Fibroblast of gingiva (primary cell): ENCODE results near the gene TSR3.

Experiments
- DNase-seq: peaks from one replicate; pipeline ENCODE4 v3.0.0-alpha.2; 2011; ENCODE audit warnings: low read depth

The TSR3 gene

GRCh38 chr16:1351582-1352362 is at the start of gene TSR3, which contains the start of gene GNPTG:
Gene TSR3 (minus strand): TSS chr16:1351878. CDS start chr16:1351804, 74 bp downstream.
Gene GNPTG (plus strand): TSS chr16:1351931. CDS start chr16:1351966, 35 bp downstream.
- peak; percentile 95 for DNase-seq

DNA sequence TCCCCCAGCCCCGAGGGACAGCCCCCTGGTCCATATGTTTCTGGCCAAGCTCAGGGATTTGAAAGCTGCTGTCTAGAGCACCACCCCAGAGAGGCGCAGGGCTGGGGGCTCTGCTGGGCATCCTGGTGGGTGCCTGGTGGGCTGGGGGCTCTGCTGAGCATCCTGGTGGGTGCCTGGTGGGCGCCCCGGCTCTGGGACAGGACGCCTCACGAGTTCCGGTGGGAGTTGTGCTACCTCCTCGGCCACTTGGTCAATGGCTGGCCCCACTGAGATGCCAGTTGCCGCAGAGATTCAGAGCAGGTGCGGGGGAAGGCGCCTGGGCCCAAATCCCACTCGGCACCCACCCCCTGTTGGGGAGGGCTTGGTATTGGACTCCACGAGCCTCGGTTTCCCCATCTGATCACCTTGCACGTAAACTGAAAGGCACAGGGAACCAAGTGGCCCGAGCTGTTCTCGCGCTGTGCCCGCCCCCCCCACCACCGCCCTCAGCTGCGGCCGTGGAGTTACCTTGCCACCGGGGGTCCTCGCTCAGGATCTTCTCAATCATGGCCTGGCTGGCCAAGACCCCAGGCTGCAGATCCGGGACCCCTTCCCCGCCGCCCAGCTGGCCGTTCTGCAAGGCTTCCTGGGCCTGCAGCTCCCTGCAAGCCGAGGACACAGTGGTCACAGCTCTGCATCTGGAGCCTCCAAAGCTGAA is 49.5 kb upstream of the TSR3 start:
- no peak for DNase-seq

DNA sequence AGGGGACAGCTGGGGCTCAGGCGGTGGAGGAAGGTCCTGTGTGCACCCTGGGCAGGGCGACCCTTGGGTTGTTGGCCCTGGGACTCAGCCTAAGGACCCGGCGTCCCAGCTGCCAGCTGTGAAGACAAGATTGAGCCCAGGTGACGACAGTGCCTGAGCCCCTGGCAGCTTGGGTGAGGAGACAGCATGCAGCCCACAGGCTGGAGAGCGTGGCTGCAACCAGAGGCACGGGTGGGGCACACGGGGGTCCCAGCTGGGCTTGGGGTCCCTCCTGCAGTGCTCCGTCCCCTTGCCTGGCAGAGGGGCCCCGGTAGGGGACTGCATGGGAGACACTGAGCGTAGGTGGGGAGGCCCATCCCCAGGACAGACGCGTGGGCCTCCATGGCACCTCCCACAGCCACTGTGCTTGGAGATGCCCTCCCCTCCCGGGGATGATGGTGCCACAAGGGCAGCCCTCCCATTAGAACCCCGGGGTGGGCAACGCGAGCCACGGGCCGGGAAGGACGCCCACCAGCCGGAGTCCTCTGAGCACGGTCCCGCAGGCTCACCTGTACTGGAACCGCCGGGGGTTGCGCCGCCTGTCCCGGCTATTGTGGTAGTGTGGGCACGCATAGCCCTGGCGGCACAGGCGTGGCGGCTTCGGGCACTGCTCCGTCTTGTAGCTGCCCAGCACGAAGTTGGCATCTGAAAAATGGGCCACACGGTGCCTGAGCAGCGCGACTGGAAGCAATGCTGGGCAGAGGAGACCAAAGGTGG is 47.3 kb upstream of the TSR3 start:
- DNase-seq: no peak

- DNase-seq: no peak
These were observed 46.7 kb upstream of the TSR3 start for GRCh38 chr16:1398351-1398750.

- no peak for DNase-seq
These were observed 46.1 kb upstream of the TSR3 start for GRCh38 chr16:1397779-1398178.

GRCh38 chr16:1395444-1396031 is 43.9 kb upstream of the TSR3 start:
- no peak for DNase-seq

DNA sequence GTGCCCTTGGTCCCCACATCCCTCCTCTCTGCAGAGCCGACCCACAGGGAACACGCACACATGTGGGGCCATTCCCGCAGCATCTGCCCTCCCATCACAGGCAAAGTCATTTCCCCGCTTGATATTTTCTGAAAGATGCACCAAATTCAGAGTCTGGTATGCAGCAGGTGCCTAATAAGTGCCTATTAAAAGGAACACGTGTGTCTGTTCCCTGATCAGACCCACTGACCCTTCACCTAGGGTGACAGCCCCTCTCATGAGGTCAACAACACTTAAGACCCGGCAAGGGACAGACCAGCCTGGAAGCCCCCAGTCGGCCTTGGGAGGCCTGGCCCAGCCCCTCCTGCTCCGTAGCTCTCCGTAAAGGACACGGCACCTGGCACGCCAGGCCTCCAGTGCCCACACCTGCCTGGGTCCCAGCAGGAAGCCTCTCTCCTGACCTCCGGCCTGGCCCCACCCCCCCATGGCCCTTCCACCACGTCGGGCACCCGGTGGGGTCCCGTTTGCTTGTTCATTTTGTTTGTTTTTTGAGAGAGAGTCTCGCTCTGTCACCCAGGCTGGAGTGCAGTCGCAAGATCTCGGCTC is 42.8 kb upstream of the TSR3 start:
- DNase-seq: no peak

GRCh38 chr16:1393613-1394176 is 42.0 kb upstream of the TSR3 start:
- no peak for DNase-seq

DNA sequence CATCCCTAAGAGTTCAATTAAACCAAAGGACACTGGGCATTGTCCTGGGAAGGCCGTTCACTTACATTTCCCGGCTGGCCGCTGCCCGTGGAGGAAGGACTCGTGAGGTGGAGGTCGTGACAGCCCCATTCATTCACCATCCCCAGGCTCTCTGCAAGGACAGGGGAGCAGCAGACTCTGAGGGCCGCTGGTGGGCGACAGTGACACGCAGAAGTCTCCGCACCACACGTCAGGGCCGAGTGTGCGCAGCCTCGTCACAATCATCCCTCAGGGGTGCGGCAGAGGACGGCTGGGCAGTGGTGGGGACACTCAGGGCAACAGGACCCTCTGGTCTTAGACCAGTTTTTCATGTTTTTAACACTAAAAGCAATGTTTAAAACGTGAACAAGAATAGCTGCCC is 41.1 kb upstream of the TSR3 start:
- no peak for DNase-seq

DNA sequence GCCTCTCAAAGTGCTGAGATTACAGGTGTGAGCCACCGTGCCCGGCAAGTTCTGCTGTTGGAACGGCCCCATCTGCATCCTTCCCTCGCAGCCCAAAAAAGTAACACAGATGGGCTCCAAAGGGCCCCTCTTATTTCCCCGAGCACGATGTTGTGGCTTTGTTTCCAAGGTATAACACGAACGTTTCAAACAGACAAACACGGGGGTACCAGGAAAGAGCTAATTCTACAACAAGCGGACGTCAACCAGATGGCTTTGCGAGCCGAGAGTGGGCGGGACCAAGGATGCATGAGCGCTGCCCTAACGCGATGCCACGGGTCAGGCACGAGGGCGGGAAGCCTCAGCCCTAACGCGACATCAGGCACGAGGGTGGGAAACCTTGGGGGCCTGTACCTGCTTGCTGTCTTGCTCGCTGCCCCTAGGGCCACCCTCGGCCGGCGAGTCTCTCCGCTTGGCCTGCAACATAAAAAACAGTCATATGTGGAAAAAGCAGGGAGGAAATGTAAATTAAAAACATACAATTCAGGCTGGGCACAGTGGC is 38.6 kb upstream of the TSR3 start:
- no peak for DNase-seq

- no peak for DNase-seq
These were observed 38.1 kb upstream of the TSR3 start for GRCh38 chr16:1389762-1390161.

- no peak for DNase-seq
These were observed 35.7 kb upstream of the TSR3 start for GRCh38 chr16:1387331-1387730.

GRCh38 chr16:1385232-1385631 is 33.6 kb upstream of the TSR3 start:
- no peak for DNase-seq

GRCh38 chr16:1383556-1383955 is 31.9 kb upstream of the TSR3 start:
- DNase-seq: no peak

- no peak for DNase-seq
These were observed 30.1 kb upstream of the TSR3 start for GRCh38 chr16:1381612-1382406.

DNA sequence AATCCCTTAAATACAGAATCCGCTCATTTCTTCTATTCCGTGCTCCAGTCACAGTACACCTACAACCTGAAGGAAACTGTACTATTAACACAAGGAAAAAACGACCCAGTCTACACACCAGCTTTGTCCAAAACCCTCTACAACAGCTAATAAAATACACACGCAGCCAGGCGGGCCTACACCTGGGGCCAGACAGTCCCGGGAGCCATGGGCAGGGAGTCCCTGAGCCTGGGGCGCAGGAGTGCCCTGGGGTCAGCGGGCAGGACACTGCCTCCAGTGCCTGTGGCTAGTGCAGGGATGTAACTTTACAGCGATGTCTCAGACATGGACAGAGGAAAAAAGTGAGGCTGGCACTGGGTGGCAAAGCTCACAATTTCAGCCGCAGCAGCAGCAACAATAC is 28.5 kb upstream of the TSR3 start:
- no peak for DNase-seq

- DNase-seq: peak; percentile 41
These were observed 27.8 kb upstream of the TSR3 start for GRCh38 chr16:1379304-1380076.

DNA sequence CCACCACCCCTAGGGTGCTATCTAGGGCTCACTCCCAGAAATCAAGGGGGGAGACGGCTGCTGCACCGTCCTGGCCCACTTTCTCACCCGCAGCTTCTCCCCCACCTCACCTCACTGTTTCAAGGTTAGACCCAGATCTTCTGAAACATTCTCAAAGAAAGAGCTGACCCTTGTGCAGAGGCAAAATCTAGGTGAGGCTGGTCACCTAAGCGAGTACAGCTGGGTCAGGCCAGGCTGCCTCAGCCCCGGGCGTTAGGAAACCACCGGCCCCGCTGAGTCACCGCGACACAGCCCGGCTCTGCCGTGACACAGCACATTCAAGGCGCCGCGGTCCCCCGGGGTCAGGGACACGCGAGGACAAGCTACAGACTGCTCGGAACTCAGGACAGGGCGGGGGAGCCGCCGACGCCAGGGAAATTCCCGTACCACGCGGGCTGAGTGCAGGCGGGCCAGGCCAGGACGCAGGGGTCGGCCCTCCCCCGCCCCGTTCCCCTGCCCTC is 27.2 kb upstream of the TSR3 start:
- peak; percentile 86 for DNase-seq

DNA sequence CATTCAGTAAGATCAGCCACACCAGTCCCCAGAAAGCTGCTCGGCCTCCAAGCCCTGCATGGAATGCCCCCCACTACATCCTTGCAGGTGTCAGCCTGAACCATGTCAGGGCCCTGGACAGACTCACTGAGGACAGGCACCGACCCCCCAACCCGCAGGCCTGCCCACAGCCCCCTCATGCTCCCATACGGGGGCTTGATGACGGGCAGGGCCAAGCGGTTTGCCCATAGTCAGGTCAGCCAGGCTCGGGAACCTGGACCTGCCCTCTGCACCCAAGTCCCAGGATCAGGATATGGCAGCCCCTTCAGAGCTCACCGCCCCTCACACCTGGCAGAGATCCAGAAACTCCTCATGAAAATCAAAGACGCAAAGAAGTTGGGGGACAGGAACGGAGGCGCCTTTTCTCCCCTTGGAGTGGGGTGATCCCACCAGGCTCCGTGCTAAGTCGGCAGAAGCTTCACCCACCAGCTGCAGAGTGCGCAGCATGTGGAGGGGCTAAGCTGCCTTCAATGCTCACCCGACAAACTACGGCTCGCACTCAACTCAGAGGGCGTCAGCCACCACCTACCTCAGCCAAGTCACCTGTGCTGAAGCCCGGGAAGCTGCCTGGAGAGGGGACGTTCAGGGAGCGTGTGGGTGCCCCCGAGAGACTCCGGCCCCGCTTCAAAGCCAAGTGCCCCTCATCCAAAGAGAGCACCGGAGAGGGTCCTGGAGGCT is 26.6 kb upstream of the TSR3 start:
- DNase-seq: no peak
